Mammary epithelial cell (primary cell): Measurements from ENCODE around the gene SLC20A1.

Experiments
- EZH2 ChIP-seq: IDR thresholded peaks from 2 replicates; pipeline ENCODE4 v1.6.1; 2012; ENCODE audit warnings: low read length, inconsistent platforms, borderline replicate concordance
- TF ChIP-seq, protein P1 (sequence below), 2 donors: IDR thresholded peaks in 1 of 2; conservative IDR thresholded peaks in 1 of 2; 2 replicates each; pipeline ENCODE4 v1.5.1; 2011 to 2012; ENCODE audit warnings: inconsistent platforms in 2 of 2, low read length in 2 of 2, mild to moderate bottlenecking in 2 of 2, control low read depth in 1 of 2, low read depth in 1 of 2; ENCODE audit not compliant: insufficient read depth in 1 of 2; ENCODE audit errors: extremely low read depth in 1 of 2

DNA sequence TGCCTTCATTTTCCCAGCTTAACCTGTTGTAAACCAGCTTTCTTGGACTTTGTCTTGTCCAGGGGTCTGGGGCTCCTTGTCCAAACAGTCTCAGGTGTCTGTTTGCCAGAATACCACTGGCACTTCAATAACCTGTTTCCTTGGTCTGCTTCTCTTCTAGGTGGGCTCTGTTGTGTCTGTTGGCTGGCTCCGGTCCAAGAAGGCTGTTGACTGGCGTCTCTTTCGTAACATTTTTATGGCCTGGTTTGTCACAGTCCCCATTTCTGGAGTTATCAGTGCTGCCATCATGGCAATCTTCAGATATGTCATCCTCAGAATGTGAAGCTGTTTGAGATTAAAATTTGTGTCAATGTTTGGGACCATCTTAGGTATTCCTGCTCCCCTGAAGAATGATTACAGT is 17.0 kb downstream of the SLC20A1 start:
- no peak for TF ChIP-seq EZH2
- TF ChIP-seq, protein P1, sequence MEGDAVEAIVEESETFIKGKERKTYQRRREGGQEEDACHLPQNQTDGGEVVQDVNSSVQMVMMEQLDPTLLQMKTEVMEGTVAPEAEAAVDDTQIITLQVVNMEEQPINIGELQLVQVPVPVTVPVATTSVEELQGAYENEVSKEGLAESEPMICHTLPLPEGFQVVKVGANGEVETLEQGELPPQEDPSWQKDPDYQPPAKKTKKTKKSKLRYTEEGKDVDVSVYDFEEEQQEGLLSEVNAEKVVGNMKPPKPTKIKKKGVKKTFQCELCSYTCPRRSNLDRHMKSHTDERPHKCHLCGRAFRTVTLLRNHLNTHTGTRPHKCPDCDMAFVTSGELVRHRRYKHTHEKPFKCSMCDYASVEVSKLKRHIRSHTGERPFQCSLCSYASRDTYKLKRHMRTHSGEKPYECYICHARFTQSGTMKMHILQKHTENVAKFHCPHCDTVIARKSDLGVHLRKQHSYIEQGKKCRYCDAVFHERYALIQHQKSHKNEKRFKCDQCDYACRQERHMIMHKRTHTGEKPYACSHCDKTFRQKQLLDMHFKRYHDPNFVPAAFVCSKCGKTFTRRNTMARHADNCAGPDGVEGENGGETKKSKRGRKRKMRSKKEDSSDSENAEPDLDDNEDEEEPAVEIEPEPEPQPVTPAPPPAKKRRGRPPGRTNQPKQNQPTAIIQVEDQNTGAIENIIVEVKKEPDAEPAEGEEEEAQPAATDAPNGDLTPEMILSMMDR (conservative IDR thresholded peaks at IDR 0.05 in 1 of 2, IDR thresholded peaks at IDR 0.05 in 1 of 2; ENCODE audit: extremely low read depth in 1 of 2, insufficient read depth in 1 of 2, low read depth in 1 of 2, low read length in 2 of 2), result no peak
